NCI-H2227 (cell line): ENCODE measurements around the gene TIGAR.
A peak's percentile ranks its signal among the peaks of the same experiment; 100 is the strongest.

ENCODE experiments used
- DNase-seq: peaks from one replicate; lab custom pipeline; 2025; ENCODE audit not compliant: unreplicated experiment; lab: John Stamatoyannopoulos, UW

The TIGAR gene

GRCh38 chr12:4320853-4321701 is at the start of gene TIGAR:
TSS of gene TIGAR (plus strand) at chr12:4321213. CDS start at chr12:4321272, 59 bp downstream.
- peak; percentile 95 for DNase-seq

GRCh38 chr12:4271717-4272423 is 49.1 kb upstream of the TIGAR start:
- peak; percentile 7 for DNase-seq

- DNase-seq = no peak
Measured at GRCh38 chr12:4272424-4273272, 48.4 kb upstream of the TIGAR start.

GRCh38 chr12:4273273-4273651 is 47.8 kb upstream of the TIGAR start:
- no peak for DNase-seq

- peak; percentile 17 for DNase-seq
Measured at GRCh38 chr12:4273652-4274395, 47.2 kb upstream of the TIGAR start, which contains the start of gene CCND2. TSS of gene CCND2 (plus strand) at chr12:4273762. CDS start at chr12:4274041, 279 bp downstream.

GRCh38 chr12:4274396-4275015 is 46.5 kb upstream of the TIGAR start:
- no peak for DNase-seq

- DNase-seq = no peak
Measured at GRCh38 chr12:4275016-4275869, 45.8 kb upstream of the TIGAR start.

GRCh38 chr12:4275870-4276301 is 45.1 kb upstream of the TIGAR start:
- no peak for DNase-seq

- DNase-seq = peak; percentile 69
Measured at GRCh38 chr12:4276524-4277204, 44.3 kb upstream of the TIGAR start.

- no peak for DNase-seq
Measured at GRCh38 chr12:4277205-4277543, 43.8 kb upstream of the TIGAR start.

GRCh38 chr12:4277857-4278256 is 43.2 kb upstream of the TIGAR start:
- DNase-seq = no peak

GRCh38 chr12:4278329-4279197 is 42.5 kb upstream of the TIGAR start:
- DNase-seq = no peak

- no peak for DNase-seq
Measured at GRCh38 chr12:4279198-4279690, 41.8 kb upstream of the TIGAR start.

GRCh38 chr12:4280351-4281163 is 40.5 kb upstream of the TIGAR start:
- no peak for DNase-seq

GRCh38 chr12:4281173-4281654 is 39.8 kb upstream of the TIGAR start:
- no peak for DNase-seq

GRCh38 chr12:4282103-4282891 is 38.7 kb upstream of the TIGAR start:
- no peak for DNase-seq
